Liver (tissue), 9 donors: ENCODE data around the gene TUB. TPM values are rescaled to one million over a fixed set of nuclear protein-coding genes. Genes with fewer than 3 reads are reported as not detected.

Source experiments
- DNase-seq: peaks from one replicate; pipeline ENCODE4 v3.0.0-alpha.2; 2017; ENCODE audit warnings: low spot score
- H3K27ac ChIP-seq, 2 donors: one replicate each; pipeline ENCODE4 v1.7.0; 2013; ENCODE audit warnings: inconsistent platforms in 2 of 2, low read length in 2 of 2, control low read depth in 1 of 2, low read depth in 1 of 2, mild to moderate bottlenecking in 1 of 2
- H3K27me3 ChIP-seq, 4 donors: one replicate each; pipeline versions ENCODE4 v1.6.1 to v1.7.0; 2013; ENCODE audit warnings: low read length in 3 of 4, inconsistent platforms in 1 of 4, mild to moderate bottlenecking in 1 of 4, moderate library complexity in 1 of 4; ENCODE audit not compliant: control insufficient read depth in 4 of 4, insufficient read depth in 4 of 4
- H3K36me3 ChIP-seq, 4 donors: one replicate each; pipeline versions ENCODE4 v1.6.1 to v1.7.0; 2013; ENCODE audit warnings: low read length in 3 of 4, mild to moderate bottlenecking in 3 of 4, low read depth in 1 of 4, moderate library complexity in 1 of 4; ENCODE audit not compliant: control insufficient read depth in 4 of 4, insufficient read depth in 3 of 4
- H3K4me1 ChIP-seq, 4 donors: one replicate each; pipeline versions ENCODE4 v1.6.1 to v1.7.0; 2013; ENCODE audit warnings: low read length in 3 of 4, mild to moderate bottlenecking in 3 of 4, moderate library complexity in 1 of 4; ENCODE audit not compliant: control insufficient read depth in 4 of 4, insufficient read depth in 4 of 4
- H3K4me3 ChIP-seq, 3 donors: one replicate each; pipeline versions ENCODE4 v1.6.1 to v1.7.0; 2013; ENCODE audit warnings: low read length in 3 of 3, control low read depth in 1 of 3, low read depth in 1 of 3, mild to moderate bottlenecking in 1 of 3
- H3K9ac ChIP-seq, 2 donors: one replicate each; pipeline ENCODE4 v1.7.0; 2013; ENCODE audit warnings: low read length in 2 of 2, mild to moderate bottlenecking in 2 of 2, moderate library complexity in 2 of 2, control low read depth in 1 of 2, low read depth in 1 of 2
- H3K9me3 ChIP-seq, 4 donors: one replicate each; pipeline versions ENCODE4 v1.6.1 to v1.7.0; 2013; ENCODE audit warnings: low read length in 3 of 4; ENCODE audit not compliant: control insufficient read depth in 4 of 4
- EGR1 ChIP-seq, 2 donors: IDR thresholded peaks; 2 replicates each; pipeline ENCODE4 v1.6.1; 2016 to 2018; ENCODE audit warnings: antibody characterized with exemption in 2 of 2, low read depth in 2 of 2
- FOXA1 ChIP-seq: IDR thresholded peaks from 2 replicates; pipeline ENCODE4 v1.6.1; 2016; ENCODE audit warnings: antibody characterized with exemption
- FOXA2 ChIP-seq: IDR thresholded peaks from 2 replicates; pipeline ENCODE4 v1.6.1; 2016; ENCODE audit warnings: antibody characterized with exemption
- GABPA ChIP-seq, 2 donors: IDR thresholded peaks in 1 of 2; conservative IDR thresholded peaks in 1 of 2; 2 replicates each; pipeline ENCODE4 v1.6.1; 2016; ENCODE audit warnings: antibody characterized with exemption in 2 of 2, mild to moderate bottlenecking in 1 of 2, moderate library complexity in 1 of 2
- HNF4A ChIP-seq, 2 donors: conservative IDR thresholded peaks; 2 replicates each; pipeline ENCODE4 v1.6.1; 2016; ENCODE audit warnings: antibody characterized with exemption in 2 of 2, mild to moderate bottlenecking in 2 of 2
- HNF4G ChIP-seq: IDR thresholded peaks from 2 replicates; pipeline ENCODE4 v1.6.1; 2016; ENCODE audit warnings: antibody characterized with exemption
- JUND ChIP-seq, 2 donors: IDR thresholded peaks; 2 replicates each; pipeline ENCODE4 v1.6.1; 2016; ENCODE audit warnings: antibody characterized with exemption in 2 of 2
- NR2F2 ChIP-seq: IDR thresholded peaks from 2 replicates; pipeline ENCODE4 v1.6.1; 2016; ENCODE audit warnings: antibody characterized with exemption
- RAD21 ChIP-seq, 2 donors: IDR thresholded peaks; 2 replicates each; pipeline ENCODE4 v1.6.1; 2016; ENCODE audit warnings: antibody characterized with exemption in 2 of 2, mild to moderate bottlenecking in 2 of 2
- RXRA ChIP-seq, 2 donors: IDR thresholded peaks; 2 replicates each; pipeline ENCODE4 v1.6.1; 2017 to 2018; ENCODE audit warnings: antibody characterized with exemption in 2 of 2, mild to moderate bottlenecking in 1 of 2
- SP1 ChIP-seq: IDR thresholded peaks from 2 replicates; pipeline ENCODE4 v1.6.1; 2018; ENCODE audit warnings: antibody characterized with exemption, mild to moderate bottlenecking
- TAF1 ChIP-seq: conservative IDR thresholded peaks from 2 replicates; pipeline ENCODE4 v1.6.1; 2016; ENCODE audit warnings: antibody characterized with exemption, mild to moderate bottlenecking
- YY1 ChIP-seq: IDR thresholded peaks from 2 replicates; pipeline ENCODE4 v1.6.1; 2016; ENCODE audit warnings: antibody characterized with exemption, mild to moderate bottlenecking
- WGBS: extraction: QIAGEN DNeasy Blood & Tissue Kit; methylation state at CpG from one replicate; pipeline ENCODE4 v1.1.7; 2013; 5-methylcytosine and 5-hydroxymethylcytosine counted together
- polyA plus RNA-seq, 2 donors: library from polyadenylated mRNA; stranded (reverse) in 1 of 2; unstranded in 1 of 2; fragments of 200-250 nt in 1 of 2; fragments of >200 nt in 1 of 2; fragmentation: Nextera tagmentation in 1 of 2; extraction: Ambion mirVana in 1 of 2; gene quantifications; one replicate each; pipeline versions ENCODE4 v1.2.1 to v1.2.3, GENCODE V29; 2013 to 2015
- total RNA-seq, 2 donors: library from RNA; depleted of rRNA; stranded (reverse); fragments of >200 nt; gene quantifications; one replicate each; pipeline ENCODE4 v1.2.3, GENCODE V29; 2014
- TF ChIP-seq, protein P1 (sequence below): IDR thresholded peaks from 2 replicates; pipeline ENCODE4 v1.6.1; 2016; ENCODE audit warnings: antibody characterized with exemption, mild to moderate bottlenecking
- TF ChIP-seq, protein P2 (sequence below): IDR thresholded peaks from 2 replicates; pipeline ENCODE4 v1.6.1; 2016; ENCODE audit warnings: antibody characterized with exemption
- TF ChIP-seq, protein P3 (sequence below): fragments of 150-350 bp; IDR thresholded peaks from 2 replicates; pipeline ENCODE4 v1.5.1; 2017; ENCODE audit warnings: improper control_type of control experiment, low read depth, low read length; ENCODE audit not compliant: missing input control
- TF ChIP-seq, protein P4 (sequence below): IDR thresholded peaks from 2 replicates; pipeline ENCODE4 v1.6.1; 2016; ENCODE audit warnings: antibody characterized with exemption
- TF ChIP-seq, protein P5 (sequence below): IDR thresholded peaks from 2 replicates; pipeline ENCODE4 v1.6.1; 2016; ENCODE audit warnings: antibody characterized with exemption
- donor health status: healthy.
- donor health status: healthy.
- donor health status: healthy.
- donor health status: healthy.
- donor health status: healthy.

TUB gene
- total and polyA plus RNA-seq, 4 donors, result 0.15 to 1.3 (median 0.66) TPM

DNA sequence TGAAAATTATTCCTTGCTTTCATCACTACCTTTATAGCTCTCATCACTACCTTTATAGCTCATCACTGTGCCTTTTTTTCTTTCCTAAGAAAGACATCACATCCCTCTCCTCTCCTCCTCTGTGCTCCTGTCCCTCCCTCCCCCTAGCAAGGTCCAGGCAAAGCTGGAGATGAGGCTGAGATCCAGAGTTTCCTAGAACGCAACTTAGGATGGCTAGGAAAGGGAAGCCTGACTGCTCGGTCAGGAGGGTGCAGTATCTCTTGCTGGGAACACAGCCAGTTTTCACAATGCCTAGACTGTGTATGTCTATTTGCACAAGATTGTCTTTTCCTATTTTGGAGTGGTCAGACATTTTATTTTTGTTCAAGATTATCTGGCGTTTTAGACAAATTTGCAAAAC, 24.7 kb downstream of the TUB start:
- H3K9ac ChIP-seq, result no peak overlapping the region
- no peaks in the 10 kb centered on the region for H3K9me3 ChIP-seq
- no peak overlapping the region for H3K4me3 ChIP-seq
- WGBS, result 79% methylated on average over 3 of the region's 3 CpGs
- no peaks in the 10 kb centered on the region for H3K27me3 ChIP-seq
- peaks cover 0 to 9% (median under 1%) of the 10 kb centered on the region in 4 donors for H3K36me3 ChIP-seq
- H3K27ac ChIP-seq, result no peak overlapping the region
- TF ChIP-seq, protein P1, sequence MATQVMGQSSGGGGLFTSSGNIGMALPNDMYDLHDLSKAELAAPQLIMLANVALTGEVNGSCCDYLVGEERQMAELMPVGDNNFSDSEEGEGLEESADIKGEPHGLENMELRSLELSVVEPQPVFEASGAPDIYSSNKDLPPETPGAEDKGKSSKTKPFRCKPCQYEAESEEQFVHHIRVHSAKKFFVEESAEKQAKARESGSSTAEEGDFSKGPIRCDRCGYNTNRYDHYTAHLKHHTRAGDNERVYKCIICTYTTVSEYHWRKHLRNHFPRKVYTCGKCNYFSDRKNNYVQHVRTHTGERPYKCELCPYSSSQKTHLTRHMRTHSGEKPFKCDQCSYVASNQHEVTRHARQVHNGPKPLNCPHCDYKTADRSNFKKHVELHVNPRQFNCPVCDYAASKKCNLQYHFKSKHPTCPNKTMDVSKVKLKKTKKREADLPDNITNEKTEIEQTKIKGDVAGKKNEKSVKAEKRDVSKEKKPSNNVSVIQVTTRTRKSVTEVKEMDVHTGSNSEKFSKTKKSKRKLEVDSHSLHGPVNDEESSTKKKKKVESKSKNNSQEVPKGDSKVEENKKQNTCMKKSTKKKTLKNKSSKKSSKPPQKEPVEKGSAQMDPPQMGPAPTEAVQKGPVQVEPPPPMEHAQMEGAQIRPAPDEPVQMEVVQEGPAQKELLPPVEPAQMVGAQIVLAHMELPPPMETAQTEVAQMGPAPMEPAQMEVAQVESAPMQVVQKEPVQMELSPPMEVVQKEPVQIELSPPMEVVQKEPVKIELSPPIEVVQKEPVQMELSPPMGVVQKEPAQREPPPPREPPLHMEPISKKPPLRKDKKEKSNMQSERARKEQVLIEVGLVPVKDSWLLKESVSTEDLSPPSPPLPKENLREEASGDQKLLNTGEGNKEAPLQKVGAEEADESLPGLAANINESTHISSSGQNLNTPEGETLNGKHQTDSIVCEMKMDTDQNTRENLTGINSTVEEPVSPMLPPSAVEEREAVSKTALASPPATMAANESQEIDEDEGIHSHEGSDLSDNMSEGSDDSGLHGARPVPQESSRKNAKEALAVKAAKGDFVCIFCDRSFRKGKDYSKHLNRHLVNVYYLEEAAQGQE, result no peak
- no peak for TF ChIP-seq SP1
- TF ChIP-seq FOXA1, result no peak
- TF ChIP-seq, protein P2, sequence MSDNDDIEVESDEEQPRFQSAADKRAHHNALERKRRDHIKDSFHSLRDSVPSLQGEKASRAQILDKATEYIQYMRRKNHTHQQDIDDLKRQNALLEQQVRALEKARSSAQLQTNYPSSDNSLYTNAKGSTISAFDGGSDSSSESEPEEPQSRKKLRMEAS, result no peak
- TF ChIP-seq, protein P3, sequence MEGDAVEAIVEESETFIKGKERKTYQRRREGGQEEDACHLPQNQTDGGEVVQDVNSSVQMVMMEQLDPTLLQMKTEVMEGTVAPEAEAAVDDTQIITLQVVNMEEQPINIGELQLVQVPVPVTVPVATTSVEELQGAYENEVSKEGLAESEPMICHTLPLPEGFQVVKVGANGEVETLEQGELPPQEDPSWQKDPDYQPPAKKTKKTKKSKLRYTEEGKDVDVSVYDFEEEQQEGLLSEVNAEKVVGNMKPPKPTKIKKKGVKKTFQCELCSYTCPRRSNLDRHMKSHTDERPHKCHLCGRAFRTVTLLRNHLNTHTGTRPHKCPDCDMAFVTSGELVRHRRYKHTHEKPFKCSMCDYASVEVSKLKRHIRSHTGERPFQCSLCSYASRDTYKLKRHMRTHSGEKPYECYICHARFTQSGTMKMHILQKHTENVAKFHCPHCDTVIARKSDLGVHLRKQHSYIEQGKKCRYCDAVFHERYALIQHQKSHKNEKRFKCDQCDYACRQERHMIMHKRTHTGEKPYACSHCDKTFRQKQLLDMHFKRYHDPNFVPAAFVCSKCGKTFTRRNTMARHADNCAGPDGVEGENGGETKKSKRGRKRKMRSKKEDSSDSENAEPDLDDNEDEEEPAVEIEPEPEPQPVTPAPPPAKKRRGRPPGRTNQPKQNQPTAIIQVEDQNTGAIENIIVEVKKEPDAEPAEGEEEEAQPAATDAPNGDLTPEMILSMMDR, result no peak
- no peak for TF ChIP-seq JUND (IDR thresholded peaks at IDR 0.05)
- TF ChIP-seq EGR1 (IDR thresholded peaks at IDR 0.05; ENCODE audit: low read depth in 2 of 2), result no peak
- TF ChIP-seq RAD21 (IDR thresholded peaks at IDR 0.05), result no peak
- TF ChIP-seq FOXA2, result no peak
- TF ChIP-seq HNF4A (conservative IDR thresholded peaks at IDR 0.05), result no peak
- TF ChIP-seq HNF4G, result no peak
- TF ChIP-seq TAF1, result no peak
- TF ChIP-seq RXRA (IDR thresholded peaks at IDR 0.05), result no peak
- no peak for TF ChIP-seq YY1
- TF ChIP-seq, protein P4, sequence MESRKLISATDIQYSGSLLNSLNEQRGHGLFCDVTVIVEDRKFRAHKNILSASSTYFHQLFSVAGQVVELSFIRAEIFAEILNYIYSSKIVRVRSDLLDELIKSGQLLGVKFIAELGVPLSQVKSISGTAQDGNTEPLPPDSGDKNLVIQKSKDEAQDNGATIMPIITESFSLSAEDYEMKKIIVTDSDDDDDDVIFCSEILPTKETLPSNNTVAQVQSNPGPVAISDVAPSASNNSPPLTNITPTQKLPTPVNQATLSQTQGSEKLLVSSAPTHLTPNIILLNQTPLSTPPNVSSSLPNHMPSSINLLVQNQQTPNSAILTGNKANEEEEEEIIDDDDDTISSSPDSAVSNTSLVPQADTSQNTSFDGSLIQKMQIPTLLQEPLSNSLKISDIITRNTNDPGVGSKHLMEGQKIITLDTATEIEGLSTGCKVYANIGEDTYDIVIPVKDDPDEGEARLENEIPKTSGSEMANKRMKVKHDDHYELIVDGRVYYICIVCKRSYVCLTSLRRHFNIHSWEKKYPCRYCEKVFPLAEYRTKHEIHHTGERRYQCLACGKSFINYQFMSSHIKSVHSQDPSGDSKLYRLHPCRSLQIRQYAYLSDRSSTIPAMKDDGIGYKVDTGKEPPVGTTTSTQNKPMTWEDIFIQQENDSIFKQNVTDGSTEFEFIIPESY, result no peak
- no peak for TF ChIP-seq GABPA (IDR thresholded peaks at IDR 0.05 in 1 of 2, conservative IDR thresholded peaks at IDR 0.05 in 1 of 2)
- TF ChIP-seq, protein P5, sequence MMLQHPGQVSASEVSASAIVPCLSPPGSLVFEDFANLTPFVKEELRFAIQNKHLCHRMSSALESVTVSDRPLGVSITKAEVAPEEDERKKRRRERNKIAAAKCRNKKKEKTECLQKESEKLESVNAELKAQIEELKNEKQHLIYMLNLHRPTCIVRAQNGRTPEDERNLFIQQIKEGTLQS, result no peak
- H3K4me1 ChIP-seq, result no peaks in the 10 kb centered on the region
- no peak for DNase-seq

DNA sequence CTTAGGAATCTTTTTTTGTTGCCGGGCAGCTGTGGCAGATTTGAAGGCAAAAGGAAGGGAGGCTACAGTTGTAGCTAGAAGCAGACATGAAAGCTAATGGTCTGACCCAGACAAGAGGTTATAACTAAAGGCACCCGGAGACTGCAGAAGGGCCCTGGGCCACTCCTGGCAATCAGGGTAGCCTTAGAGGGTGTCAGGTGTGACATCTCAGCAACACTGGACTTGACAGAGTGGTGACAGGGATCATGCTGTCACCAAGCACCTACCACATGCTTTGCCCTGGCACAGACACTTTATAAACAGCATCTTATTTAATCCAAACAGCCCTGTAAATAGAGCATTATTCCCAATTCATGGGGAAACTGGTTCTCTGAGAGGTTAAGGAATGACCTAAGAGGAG, 25.7 kb downstream of the TUB start:
- 90% methylated on average over 2 of the region's 2 CpGs for WGBS
- H3K9me3 ChIP-seq, result no peaks in the 10 kb centered on the region
- no peaks in the 10 kb centered on the region for H3K4me1 ChIP-seq
- no peak overlapping the region for H3K27ac ChIP-seq
- H3K9ac ChIP-seq, result no peak overlapping the region
- peaks cover 0 to 9% (median under 1%) of the 10 kb centered on the region in 4 donors for H3K36me3 ChIP-seq
- no peak overlapping the region for H3K4me3 ChIP-seq
- H3K27me3 ChIP-seq, result no peaks in the 10 kb centered on the region
- no peak for DNase-seq
- no peak for TF ChIP-seq FOXA1
- no peak for TF ChIP-seq TAF1
- TF ChIP-seq FOXA2, result no peak
- no peak for TF ChIP-seq EGR1 (IDR thresholded peaks at IDR 0.05; ENCODE audit: low read depth in 2 of 2)
- TF ChIP-seq SP1, result no peak
- no peak for TF ChIP-seq RAD21 (IDR thresholded peaks at IDR 0.05)
- TF ChIP-seq, protein P2, result no peak
- TF ChIP-seq, protein P5, result no peak
- TF ChIP-seq HNF4G, result no peak
- TF ChIP-seq, protein P1, result no peak
- no peak for TF ChIP-seq NR2F2
